ENCODE data around the gene SP6. TPM values are rescaled to one million over a fixed set of nuclear protein-coding genes. Genes with fewer than 3 reads are reported as not detected.

The SP6 gene
- polyA plus RNA-seq, 1 experiment = 0.04 TPM

DNA sequence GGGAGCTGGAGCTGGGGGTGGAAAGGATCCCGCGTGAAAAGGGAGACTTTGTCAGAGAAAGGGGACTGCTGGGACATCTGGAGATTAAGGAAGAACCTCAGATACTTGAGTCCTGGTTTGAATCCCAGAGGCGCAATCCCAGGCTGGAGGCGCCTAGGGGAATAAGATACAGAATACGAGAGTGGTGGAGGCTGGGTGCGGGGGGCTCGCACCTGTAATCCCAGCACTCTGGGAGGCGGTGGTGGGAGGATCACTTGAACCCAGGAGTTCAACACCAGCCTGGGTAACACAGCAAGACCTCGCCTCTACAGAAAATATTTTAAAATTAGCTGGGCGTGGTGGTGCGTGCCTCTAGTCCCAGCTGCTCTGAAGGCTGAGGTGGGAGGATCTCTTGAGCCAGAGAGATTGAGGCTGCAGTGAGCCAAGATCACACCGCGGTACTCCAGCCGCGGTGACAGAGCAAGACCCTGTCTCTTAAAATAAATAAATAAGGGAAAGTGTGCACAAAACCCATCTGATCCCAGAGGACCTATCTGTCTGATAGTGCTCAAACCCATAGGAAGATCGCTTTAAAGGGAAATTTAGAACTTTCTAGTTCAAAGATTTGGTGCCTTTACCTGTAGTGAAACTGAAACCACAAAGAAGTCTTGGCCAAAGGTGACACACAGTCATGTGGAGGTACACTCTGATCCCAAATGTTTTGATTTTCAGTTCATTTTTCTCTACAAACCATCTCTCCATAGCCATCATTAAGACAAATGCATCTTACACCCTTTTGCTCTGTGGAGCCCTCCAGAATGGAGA, 9.3 kb downstream of the SP6 start:
- peak overlapping the region; percentile 82 for H3K4me3 ChIP-seq (ENCODE audit: low read depth, low read length)
- CTCF ChIA-PET = interaction anchor here (0.6 to 10.8 kb wide), 19 partner anchors 9 to 176 kb away, joined by 3 to 502 read pairs (median 4); partner anchors contain the start of genes CDK5RAP3, MRPL10, OSBPL7 and SP2
- POLR2A ChIA-PET = interaction anchor here (1.0 to 1.4 kb wide), 2 partner anchors 10 to 54 kb away, joined by 8 to 11 read pairs; partner anchors contain the start of genes LRRC46, MRPL10 and SP2
- no peaks in the 10 kb centered on the region; the same call in 1 of the 2 replicates for H3K9me3 ChIP-seq (ENCODE audit: control insufficient read depth, insufficient read depth, low read length)
- no peak for DNase-seq (ENCODE audit: low read depth, low spot score)
- peaks cover 20% of the 10 kb centered on the region for H3K27me3 ChIP-seq (ENCODE audit: control insufficient read depth, insufficient read depth, low read length)
- no peak for TF ChIP-seq CTCF (IDR thresholded peaks at IDR 0.05; ENCODE audit: low read depth, low read length)
- no peak overlapping the region for H3K27ac ChIP-seq (ENCODE audit: low read depth, low read length)

GRCh38 chr17:47840742-47841487, 10.0 kb downstream of the SP6 start, which contains the start of gene SCRN2:
SCRN2 (minus strand) TSS chr17:47841273; CDS start chr17:47840843, 430 bp downstream.
- peak within 1 kb of the TSS; percentile 82 for H3K4me3 ChIP-seq (ENCODE audit: low read depth, low read length)
- no peak within 1 kb of the TSS for H3K27ac ChIP-seq (ENCODE audit: low read depth, low read length)
- H3K27me3 ChIP-seq (ENCODE audit: control insufficient read depth, insufficient read depth, low read length) = peaks cover 13% of the 10 kb centered on the region
- TF ChIP-seq CTCF (IDR thresholded peaks at IDR 0.05; ENCODE audit: low read depth, low read length) = peak; percentile 98
- peak; percentile 34 for DNase-seq (ENCODE audit: low read depth, low spot score)
- no peaks in the 10 kb centered on the region; the same call in 1 of the 2 replicates for H3K9me3 ChIP-seq (ENCODE audit: control insufficient read depth, insufficient read depth, low read length)
- ChIA-PET CTCF (interaction anchor here (0.6 to 10.8 kb wide), 20 partner anchors 8 to 177 kb away, joined by 3 to 502 read pairs (median 4); partner anchors contain the start of genes CDK5RAP3, LRRC46, MRPL10 and OSBPL7), POLR2A (interaction anchor here (0.6 to 1.4 kb wide), 3 partner anchors 10 to 130 kb away, joined by 4 to 11 read pairs (median 8); partner anchors contain the start of genes CDK5RAP3, LRRC46, MRPL10 and SP2)

DNA sequence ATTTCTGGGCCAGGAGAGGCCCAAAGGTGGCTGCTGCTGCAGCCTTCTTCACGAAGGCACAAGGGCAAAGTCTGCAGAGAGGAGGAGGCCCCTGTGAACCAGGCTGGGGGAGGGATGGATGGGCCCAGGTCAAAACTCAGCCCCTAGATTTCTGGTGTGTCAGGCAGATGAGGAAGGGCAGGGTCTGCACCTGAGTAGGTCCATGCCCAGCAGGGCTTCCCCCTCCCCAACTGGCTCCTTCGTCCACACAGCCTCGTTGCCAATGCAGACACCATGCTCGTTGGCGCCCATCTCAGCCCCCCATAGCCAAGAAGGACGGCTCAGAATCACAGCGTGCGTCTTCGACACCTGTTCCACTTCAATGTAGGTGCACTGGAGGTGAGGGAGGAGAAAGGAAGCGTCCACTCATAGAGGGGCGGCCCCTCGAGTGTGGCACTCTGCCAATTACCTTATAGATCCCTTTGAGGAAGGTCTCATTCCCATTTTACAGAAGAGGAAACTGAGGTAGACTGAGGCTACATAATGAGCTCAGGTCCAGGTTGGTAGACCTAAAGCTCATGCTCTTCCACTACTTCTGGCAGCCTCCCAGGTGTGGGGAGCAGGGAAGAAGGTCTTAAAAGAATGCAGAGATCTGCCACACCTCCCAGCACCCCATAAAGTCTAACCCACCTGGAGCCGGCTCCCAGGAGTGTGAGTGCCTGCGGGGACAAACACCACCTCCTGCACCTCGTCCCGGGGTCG, 10.8 kb downstream of the SP6 start:
- no peak for DNase-seq (ENCODE audit: low read depth, low spot score)
- Histone ChIP-seq H3K27me3 (ENCODE audit: control insufficient read depth, insufficient read depth, low read length) (peaks cover 8% of the 10 kb centered on the region), H3K9me3 (ENCODE audit: control insufficient read depth, insufficient read depth, low read length) (no peaks in the 10 kb centered on the region; the same call in 1 of the 2 replicates), H3K4me3 (ENCODE audit: low read depth, low read length) (peak overlapping the region; percentile 82), H3K27ac (ENCODE audit: low read depth, low read length) (no peak overlapping the region)
- TF ChIP-seq CTCF (IDR thresholded peaks at IDR 0.05; ENCODE audit: low read depth, low read length) = no peak
- ChIA-PET CTCF (interaction anchor here (0.7 to 10.8 kb wide), 12 partner anchors 8 to 177 kb away, joined by 3 to 502 read pairs (median 6); partner anchors contain the start of genes CDK5RAP3, LRRC46, MRPL10 and OSBPL7), POLR2A (interaction anchor here (1.4 kb wide), 1 partner anchor 55 kb away, joined by 11 read pairs; the partner anchor contains the start of gene SP2)

GRCh38 chr17:47839071-47839470, 11.9 kb downstream of the SP6 start:
- ChIA-PET POLR2A (no interaction called here), CTCF (interaction anchor here (10.8 kb wide), 1 partner anchor 49 kb away, joined by 502 read pairs; the partner anchor contains the start of gene SP2)
- no peak for DNase-seq (ENCODE audit: low read depth, low spot score)

More at GRCh38 chr17:47839071-47839470, 11.9 kb downstream of the SP6 start:
- TF ChIP-seq CTCF (IDR thresholded peaks at IDR 0.05; ENCODE audit: low read depth, low read length) = no peak
- Histone ChIP-seq H3K27me3 (ENCODE audit: control insufficient read depth, insufficient read depth, low read length) (no peaks in the 10 kb centered on the region), H3K4me3 (ENCODE audit: low read depth, low read length) (no peak overlapping the region), H3K9me3 (ENCODE audit: control insufficient read depth, insufficient read depth, low read length) (no peaks in the 10 kb centered on the region; the same call in 1 of the 2 replicates), H3K27ac (ENCODE audit: low read depth, low read length) (no peak overlapping the region)
